Mucosa of stomach (tissue), 1 donor: ENCODE measurements around the gene ACTL8.

ENCODE experiments used
- H3K27me3 ChIP-seq: one replicate; pipeline ENCODE4 v1.7.0; 2013; ENCODE audit warnings: mild to moderate bottlenecking, low read length; ENCODE audit not compliant: control insufficient read depth, insufficient read depth
- H3K36me3 ChIP-seq: one replicate; pipeline ENCODE4 v1.7.0; 2013; ENCODE audit warnings: low read length; ENCODE audit not compliant: control insufficient read depth, insufficient read depth
- H3K4me1 ChIP-seq: one replicate; pipeline ENCODE4 v1.7.0; 2013; ENCODE audit warnings: mild to moderate bottlenecking, low read length; ENCODE audit not compliant: control insufficient read depth, insufficient read depth
- H3K4me3 ChIP-seq: one replicate; pipeline ENCODE4 v1.7.0; 2013; ENCODE audit warnings: low read length
- H3K9ac ChIP-seq: one replicate; pipeline ENCODE4 v1.7.0; 2013; ENCODE audit warnings: mild to moderate bottlenecking, low read length, moderate library complexity
- H3K9me3 ChIP-seq: one replicate; pipeline ENCODE4 v1.7.0; 2013; ENCODE audit warnings: mild to moderate bottlenecking, low read length, moderate library complexity; ENCODE audit not compliant: control insufficient read depth
- donor health status: Pancreatic carcinoma.

Gene ACTL8

GRCh38 chr1:17842686-17843085, 87.6 kb downstream of the ACTL8 start:
- no peak overlapping the region for H3K4me3 ChIP-seq
- no peaks in the 10 kb centered on the region for H3K9me3 ChIP-seq
- peaks cover 19% of the 10 kb centered on the region for H3K27me3 ChIP-seq
- no peak overlapping the region for H3K9ac ChIP-seq
- no peaks in the 10 kb centered on the region for H3K4me1 ChIP-seq
- H3K36me3 ChIP-seq: no peaks in the 10 kb centered on the region

GRCh38 chr1:17844185-17844826, 89.2 kb downstream of the ACTL8 start:
- Histone ChIP-seq H3K4me1 (no peaks in the 10 kb centered on the region), H3K36me3 (no peaks in the 10 kb centered on the region), H3K9ac (no peak overlapping the region), H3K9me3 (no peaks in the 10 kb centered on the region), H3K4me3 (no peak overlapping the region), H3K27me3 (peaks cover 19% of the 10 kb centered on the region)

- Histone ChIP-seq H3K4me3 (no peak overlapping the region), H3K36me3 (no peaks in the 10 kb centered on the region), H3K9me3 (no peaks in the 10 kb centered on the region), H3K9ac (no peak overlapping the region), H3K4me1 (no peaks in the 10 kb centered on the region), H3K27me3 (peaks cover 19% of the 10 kb centered on the region)
Measured at GRCh38 chr1:17845583-17845982, 90.5 kb downstream of the ACTL8 start.

GRCh38 chr1:17846341-17846740, 91.2 kb downstream of the ACTL8 start:
- Histone ChIP-seq H3K27me3 (peaks cover 14% of the 10 kb centered on the region), H3K4me1 (no peaks in the 10 kb centered on the region), H3K36me3 (no peaks in the 10 kb centered on the region), H3K9ac (no peak overlapping the region), H3K9me3 (no peaks in the 10 kb centered on the region), H3K4me3 (no peak overlapping the region)

GRCh38 chr1:17847111-17847510, 92.0 kb downstream of the ACTL8 start:
- Histone ChIP-seq H3K9me3 (no peaks in the 10 kb centered on the region), H3K27me3 (peaks cover 14% of the 10 kb centered on the region), H3K36me3 (no peaks in the 10 kb centered on the region), H3K9ac (no peak overlapping the region), H3K4me1 (no peaks in the 10 kb centered on the region), H3K4me3 (no peak overlapping the region)

- Histone ChIP-seq H3K9me3 (no peaks in the 10 kb centered on the region), H3K4me1 (no peaks in the 10 kb centered on the region), H3K27me3 (peaks cover 7% of the 10 kb centered on the region), H3K9ac (no peak overlapping the region), H3K36me3 (no peaks in the 10 kb centered on the region), H3K4me3 (no peak overlapping the region)
Measured at GRCh38 chr1:17849216-17849615, 94.1 kb downstream of the ACTL8 start.

DNA sequence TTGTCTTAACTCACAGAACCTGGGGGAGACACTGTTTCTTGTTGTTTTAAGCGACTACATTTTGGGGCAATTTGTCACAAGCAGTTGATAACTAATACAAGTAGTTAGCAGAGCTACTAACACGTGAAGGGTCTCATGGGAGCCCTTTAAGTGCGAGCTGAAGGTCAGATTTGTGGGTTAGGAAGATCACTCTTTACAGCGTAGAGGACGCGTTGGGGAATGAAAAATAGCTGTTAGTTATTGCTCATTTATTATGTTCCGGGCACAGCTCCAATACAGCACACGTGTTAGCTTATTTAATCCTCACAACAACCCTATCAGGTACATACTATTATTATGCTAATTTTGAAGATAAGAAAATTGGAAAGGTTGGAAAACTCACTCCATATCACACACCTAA, 95.9 kb downstream of the ACTL8 start:
- no peaks in the 10 kb centered on the region for H3K36me3 ChIP-seq
- H3K9ac ChIP-seq: no peak overlapping the region
- no peak overlapping the region for H3K4me3 ChIP-seq
- no peaks in the 10 kb centered on the region for H3K9me3 ChIP-seq
- H3K4me1 ChIP-seq: no peaks in the 10 kb centered on the region
- H3K27me3 ChIP-seq: no peaks in the 10 kb centered on the region

DNA sequence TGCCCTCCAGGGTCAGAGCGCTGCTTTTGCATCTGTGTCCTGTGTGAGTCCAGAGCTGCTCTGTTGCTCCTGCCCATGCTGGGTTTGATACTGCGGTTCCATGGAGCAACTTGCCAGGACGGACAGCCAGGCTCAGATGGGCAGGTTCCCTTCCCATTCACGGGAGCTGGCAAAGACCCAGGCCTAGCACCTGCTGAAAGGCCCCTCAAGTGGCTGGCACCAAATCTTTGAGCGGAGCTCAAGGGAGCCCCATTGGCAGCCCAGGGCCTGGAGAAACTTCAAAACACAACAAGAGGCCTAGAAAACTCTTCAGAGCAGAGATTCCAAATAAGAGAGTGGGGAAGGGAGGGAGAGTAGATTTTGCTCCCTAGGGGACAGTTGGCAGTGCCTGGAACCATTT, 97.2 kb downstream of the ACTL8 start:
- Histone ChIP-seq H3K27me3 (no peaks in the 10 kb centered on the region), H3K9me3 (no peaks in the 10 kb centered on the region), H3K4me3 (no peak overlapping the region), H3K9ac (no peak overlapping the region), H3K36me3 (no peaks in the 10 kb centered on the region), H3K4me1 (no peaks in the 10 kb centered on the region)

DNA sequence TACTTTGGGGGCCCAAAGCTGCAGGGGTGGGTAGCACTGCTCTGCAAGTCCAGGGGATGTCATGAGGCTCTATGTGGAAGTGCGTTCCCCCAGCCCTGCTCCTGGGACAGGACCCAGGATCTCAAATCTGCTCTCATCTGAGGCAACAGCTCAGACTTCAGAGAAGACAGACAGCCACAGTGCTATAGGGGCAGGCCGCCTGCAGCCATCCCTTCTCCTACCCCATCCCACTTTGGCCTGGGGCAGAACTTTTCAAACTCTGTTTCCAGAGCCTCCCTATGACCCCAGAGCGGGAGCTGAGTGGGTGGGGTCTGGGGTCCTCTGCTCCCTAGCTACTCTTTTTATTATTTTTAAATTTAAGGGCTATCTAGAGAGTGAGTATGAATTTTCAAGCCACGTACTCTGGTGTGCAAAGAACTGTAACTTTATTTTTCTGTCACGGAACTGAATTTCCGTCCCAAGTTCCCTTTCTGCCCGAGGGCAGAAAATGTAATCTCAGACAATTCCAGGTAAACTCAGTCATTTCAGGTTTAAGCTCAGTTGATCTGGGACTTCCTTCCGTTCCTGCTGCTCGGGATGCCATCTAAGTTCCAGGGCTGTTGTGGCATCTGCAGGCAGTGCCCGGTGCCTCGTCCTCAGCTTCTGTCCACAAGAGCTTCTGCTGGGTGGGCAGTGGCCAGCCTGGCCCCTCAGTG, 98.3 kb downstream of the ACTL8 start:
- Histone ChIP-seq H3K9me3 (no peaks in the 10 kb centered on the region), H3K27me3 (no peaks in the 10 kb centered on the region), H3K4me3 (no peak overlapping the region), H3K9ac (no peak overlapping the region), H3K36me3 (no peaks in the 10 kb centered on the region), H3K4me1 (no peaks in the 10 kb centered on the region)

DNA sequence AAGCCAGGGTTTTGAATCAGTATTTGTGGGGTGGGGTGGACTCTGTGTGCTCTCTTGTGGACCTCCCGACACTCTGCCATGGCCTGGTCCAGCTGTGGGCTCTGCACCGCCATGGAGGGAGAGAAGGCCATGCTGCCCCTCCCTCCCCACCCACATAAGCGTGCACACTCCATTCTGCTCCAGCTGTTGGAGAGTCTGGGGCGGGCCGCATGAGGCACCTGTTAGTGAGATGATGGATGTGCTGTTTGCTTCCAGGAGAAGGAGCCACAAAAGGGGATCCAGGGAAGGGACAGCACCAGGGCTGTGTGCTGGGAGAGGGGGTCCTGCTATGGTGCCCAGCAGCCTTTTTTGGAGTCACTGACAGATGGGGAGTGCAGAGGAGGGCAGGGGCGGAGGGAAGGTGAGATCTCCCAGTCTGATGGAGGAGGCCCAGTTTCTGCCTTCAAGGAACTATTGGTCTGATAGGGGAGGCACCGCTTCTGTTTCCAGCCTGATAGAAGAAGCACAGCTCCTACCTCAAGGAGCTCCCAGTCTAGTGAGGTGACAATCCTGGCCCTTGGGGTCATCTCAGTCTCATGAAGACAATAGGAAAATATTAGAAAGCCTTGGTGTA, 101.5 kb downstream of the ACTL8 start:
- Histone ChIP-seq H3K27me3 (peaks cover 6% of the 10 kb centered on the region), H3K9ac (no peak overlapping the region), H3K36me3 (no peaks in the 10 kb centered on the region), H3K9me3 (no peaks in the 10 kb centered on the region), H3K4me3 (no peak overlapping the region), H3K4me1 (no peaks in the 10 kb centered on the region)

DNA sequence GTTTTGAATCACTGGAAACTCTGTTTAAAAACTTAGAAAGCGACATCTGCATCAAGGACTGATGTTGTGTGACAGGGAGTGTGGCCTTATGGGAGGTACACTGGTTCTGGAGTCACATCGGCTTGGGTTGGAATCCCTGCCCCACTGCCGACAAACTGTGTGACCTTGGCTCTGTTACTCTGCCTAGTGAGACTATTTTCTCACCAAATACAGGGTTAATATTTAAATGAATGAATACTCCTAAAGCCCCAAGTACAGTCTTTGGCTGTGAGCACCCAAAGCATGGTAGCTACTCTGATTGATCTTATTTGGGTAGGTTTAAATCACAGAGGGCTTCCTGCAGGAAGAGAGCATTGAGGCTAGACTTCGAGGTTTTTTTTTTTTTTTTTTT, 102.0 kb downstream of the ACTL8 start:
- H3K27me3 ChIP-seq: peaks cover 6% of the 10 kb centered on the region
- no peaks in the 10 kb centered on the region for H3K4me1 ChIP-seq

DNA sequence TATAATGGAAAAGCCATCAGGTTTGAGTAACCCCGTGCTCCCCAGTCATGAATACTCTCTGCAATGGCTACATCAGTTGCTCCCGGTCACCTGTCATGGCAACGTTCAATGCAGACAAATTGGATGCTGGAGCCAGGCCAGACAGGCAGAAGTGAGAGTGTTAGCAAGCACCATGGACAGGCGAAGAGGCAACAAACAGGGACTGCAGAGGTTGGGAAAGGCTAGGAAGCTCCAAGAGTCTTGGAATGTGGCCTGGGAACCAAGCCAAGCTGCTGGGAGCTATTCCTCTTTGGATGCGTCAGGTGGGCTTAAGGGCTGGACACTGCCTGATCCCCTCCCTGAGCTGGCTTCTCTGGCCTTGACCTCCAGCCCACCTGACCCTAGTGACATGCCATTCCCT, 102.9 kb downstream of the ACTL8 start:
- H3K4me3 ChIP-seq: no peak overlapping the region
- no peak overlapping the region for H3K9ac ChIP-seq
- peaks cover 6% of the 10 kb centered on the region for H3K27me3 ChIP-seq

More for the DNA sequence above, 102.0 kb downstream of the ACTL8 start:
- H3K4me3 ChIP-seq: no peak overlapping the region
- no peaks in the 10 kb centered on the region for H3K36me3 ChIP-seq
- no peak overlapping the region for H3K9ac ChIP-seq
- no peaks in the 10 kb centered on the region for H3K9me3 ChIP-seq

More for the DNA sequence above, 102.9 kb downstream of the ACTL8 start:
- Histone ChIP-seq H3K9me3 (no peaks in the 10 kb centered on the region), H3K36me3 (no peaks in the 10 kb centered on the region), H3K4me1 (no peaks in the 10 kb centered on the region)
